Esophagus muscularis mucosa (tissue), 4 donors: Measurements from ENCODE around the gene OLFML2B.

Source experiments
- EP300 ChIP-seq: sonication (generic); formaldehyde crosslinking; IDR thresholded peaks from one replicate; pipeline ENCODE4 v1.6.1; 2017; ENCODE audit warnings: antibody characterized with exemption
- POLR2A ChIP-seq: fragments of 450-650 bp; IDR thresholded peaks from one replicate; pipeline ENCODE4 v1.6.1; 2017; ENCODE audit warnings: antibody characterized with exemption, moderate library complexity, mild to moderate bottlenecking, low read depth
- POLR2AphosphoS5 ChIP-seq, 2 donors: sonication (generic); formaldehyde crosslinking; IDR thresholded peaks; one replicate each; pipeline ENCODE4 v1.6.1; 2017; ENCODE audit warnings: antibody characterized with exemption in 2 of 2
- TF ChIP-seq, protein P1 (sequence below), 3 experiments: fragments of 200-600 bp in 2 of 3; fragments of 450-650 bp in 1 of 3; sonication (generic) in 2 of 3; IDR thresholded peaks; one replicate each; pipeline ENCODE4 v1.5.1; 2017 to 2019; ENCODE audit warnings: antibody characterized with exemption in 3 of 3, mild to moderate bottlenecking in 2 of 3, moderate library complexity in 1 of 3

GRCh38 chr1:162016631-162017030 is 7.0 kb downstream of the OLFML2B start:
- TF ChIP-seq, protein P1, sequence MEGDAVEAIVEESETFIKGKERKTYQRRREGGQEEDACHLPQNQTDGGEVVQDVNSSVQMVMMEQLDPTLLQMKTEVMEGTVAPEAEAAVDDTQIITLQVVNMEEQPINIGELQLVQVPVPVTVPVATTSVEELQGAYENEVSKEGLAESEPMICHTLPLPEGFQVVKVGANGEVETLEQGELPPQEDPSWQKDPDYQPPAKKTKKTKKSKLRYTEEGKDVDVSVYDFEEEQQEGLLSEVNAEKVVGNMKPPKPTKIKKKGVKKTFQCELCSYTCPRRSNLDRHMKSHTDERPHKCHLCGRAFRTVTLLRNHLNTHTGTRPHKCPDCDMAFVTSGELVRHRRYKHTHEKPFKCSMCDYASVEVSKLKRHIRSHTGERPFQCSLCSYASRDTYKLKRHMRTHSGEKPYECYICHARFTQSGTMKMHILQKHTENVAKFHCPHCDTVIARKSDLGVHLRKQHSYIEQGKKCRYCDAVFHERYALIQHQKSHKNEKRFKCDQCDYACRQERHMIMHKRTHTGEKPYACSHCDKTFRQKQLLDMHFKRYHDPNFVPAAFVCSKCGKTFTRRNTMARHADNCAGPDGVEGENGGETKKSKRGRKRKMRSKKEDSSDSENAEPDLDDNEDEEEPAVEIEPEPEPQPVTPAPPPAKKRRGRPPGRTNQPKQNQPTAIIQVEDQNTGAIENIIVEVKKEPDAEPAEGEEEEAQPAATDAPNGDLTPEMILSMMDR (IDR thresholded peaks at IDR 0.05), result no peak
- TF ChIP-seq POLR2AphosphoS5 (IDR thresholded peaks at IDR 0.05) (no peak), POLR2A (no peak), EP300 (no peak)
